ENCODE results near the gene FKBP1A.

Gene FKBP1A

DNA sequence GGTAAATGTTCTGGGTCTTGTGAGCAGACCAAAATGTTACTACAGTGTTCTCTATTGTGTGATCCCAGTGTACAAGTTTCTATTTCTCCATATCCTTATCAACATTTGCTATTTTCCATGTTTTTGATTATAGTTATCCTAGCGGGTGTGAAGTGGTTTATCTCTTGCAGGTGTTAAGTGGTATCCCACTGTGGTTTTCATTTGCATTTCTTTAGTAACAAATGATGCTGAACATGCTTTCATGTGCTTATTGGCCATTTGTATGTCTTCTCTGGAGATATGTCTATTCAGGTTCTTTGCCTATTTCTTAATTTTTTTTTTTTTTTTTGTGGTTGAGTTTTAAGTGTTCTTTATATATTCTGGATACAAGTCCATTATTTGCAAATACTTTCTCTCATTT is 38.3 kb upstream of the FKBP1A start:
- no peak for TF ChIP-seq SNAI2 (CRISPR knock-in tag; IDR thresholded peaks at IDR 0.05)
- no peak for TF ChIP-seq ZC3H10 (CRISPR knock-in tag; IDR thresholded peaks at IDR 0.05)
- no peak for TF ChIP-seq ISL1 (CRISPR knock-in tag; IDR thresholded peaks at IDR 0.05)
- no peak for TF ChIP-seq OSR1 (CRISPR knock-in tag; IDR thresholded peaks at IDR 0.05)
- TF ChIP-seq, protein P1, sequence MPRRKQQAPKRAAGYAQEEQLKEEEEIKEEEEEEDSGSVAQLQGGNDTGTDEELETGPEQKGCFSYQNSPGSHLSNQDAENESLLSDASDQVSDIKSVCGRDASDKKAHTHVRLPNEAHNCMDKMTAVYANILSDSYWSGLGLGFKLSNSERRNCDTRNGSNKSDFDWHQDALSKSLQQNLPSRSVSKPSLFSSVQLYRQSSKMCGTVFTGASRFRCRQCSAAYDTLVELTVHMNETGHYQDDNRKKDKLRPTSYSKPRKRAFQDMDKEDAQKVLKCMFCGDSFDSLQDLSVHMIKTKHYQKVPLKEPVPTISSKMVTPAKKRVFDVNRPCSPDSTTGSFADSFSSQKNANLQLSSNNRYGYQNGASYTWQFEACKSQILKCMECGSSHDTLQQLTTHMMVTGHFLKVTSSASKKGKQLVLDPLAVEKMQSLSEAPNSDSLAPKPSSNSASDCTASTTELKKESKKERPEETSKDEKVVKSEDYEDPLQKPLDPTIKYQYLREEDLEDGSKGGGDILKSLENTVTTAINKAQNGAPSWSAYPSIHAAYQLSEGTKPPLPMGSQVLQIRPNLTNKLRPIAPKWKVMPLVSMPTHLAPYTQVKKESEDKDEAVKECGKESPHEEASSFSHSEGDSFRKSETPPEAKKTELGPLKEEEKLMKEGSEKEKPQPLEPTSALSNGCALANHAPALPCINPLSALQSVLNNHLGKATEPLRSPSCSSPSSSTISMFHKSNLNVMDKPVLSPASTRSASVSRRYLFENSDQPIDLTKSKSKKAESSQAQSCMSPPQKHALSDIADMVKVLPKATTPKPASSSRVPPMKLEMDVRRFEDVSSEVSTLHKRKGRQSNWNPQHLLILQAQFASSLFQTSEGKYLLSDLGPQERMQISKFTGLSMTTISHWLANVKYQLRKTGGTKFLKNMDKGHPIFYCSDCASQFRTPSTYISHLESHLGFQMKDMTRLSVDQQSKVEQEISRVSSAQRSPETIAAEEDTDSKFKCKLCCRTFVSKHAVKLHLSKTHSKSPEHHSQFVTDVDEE (CRISPR knock-in tag; IDR thresholded peaks at IDR 0.05), result no peak
- TF ChIP-seq, protein P2, sequence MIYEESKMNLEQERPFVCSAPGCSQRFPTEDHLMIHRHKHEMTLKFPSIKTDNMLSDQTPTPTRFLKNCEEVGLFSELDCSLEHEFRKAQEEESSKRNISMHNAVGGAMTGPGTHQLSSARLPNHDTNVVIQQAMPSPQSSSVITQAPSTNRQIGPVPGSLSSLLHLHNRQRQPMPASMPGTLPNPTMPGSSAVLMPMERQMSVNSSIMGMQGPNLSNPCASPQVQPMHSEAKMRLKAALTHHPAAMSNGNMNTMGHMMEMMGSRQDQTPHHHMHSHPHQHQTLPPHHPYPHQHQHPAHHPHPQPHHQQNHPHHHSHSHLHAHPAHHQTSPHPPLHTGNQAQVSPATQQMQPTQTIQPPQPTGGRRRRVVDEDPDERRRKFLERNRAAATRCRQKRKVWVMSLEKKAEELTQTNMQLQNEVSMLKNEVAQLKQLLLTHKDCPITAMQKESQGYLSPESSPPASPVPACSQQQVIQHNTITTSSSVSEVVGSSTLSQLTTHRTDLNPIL (CRISPR knock-in tag; IDR thresholded peaks at IDR 0.05; ENCODE audit: low read depth), result no peak
- no peak for TF ChIP-seq ARNTL (CRISPR knock-in tag; IDR thresholded peaks at IDR 0.05; ENCODE audit: borderline replicate concordance, low read depth)
- no peak for TF ChIP-seq CSRNP3 (CRISPR knock-in tag; IDR thresholded peaks at IDR 0.05)
- TF ChIP-seq, protein P3, sequence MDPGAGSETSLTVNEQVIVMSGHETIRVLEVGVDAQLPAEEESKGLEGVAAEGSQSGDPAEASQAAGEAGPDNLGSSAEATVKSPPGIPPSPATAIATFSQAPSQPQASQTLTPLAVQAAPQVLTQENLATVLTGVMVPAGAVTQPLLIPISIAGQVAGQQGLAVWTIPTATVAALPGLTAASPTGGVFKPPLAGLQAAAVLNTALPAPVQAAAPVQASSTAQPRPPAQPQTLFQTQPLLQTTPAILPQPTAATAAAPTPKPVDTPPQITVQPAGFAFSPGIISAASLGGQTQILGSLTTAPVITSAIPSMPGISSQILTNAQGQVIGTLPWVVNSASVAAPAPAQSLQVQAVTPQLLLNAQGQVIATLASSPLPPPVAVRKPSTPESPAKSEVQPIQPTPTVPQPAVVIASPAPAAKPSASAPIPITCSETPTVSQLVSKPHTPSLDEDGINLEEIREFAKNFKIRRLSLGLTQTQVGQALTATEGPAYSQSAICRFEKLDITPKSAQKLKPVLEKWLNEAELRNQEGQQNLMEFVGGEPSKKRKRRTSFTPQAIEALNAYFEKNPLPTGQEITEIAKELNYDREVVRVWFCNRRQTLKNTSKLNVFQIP (CRISPR knock-in tag; IDR thresholded peaks at IDR 0.05; ENCODE audit: borderline replicate concordance, low read depth), result no peak
- no peak for TF ChIP-seq ZNF8 (CRISPR knock-in tag; IDR thresholded peaks at IDR 0.05)
- no peak for TF ChIP-seq ZFP30 (CRISPR knock-in tag; IDR thresholded peaks at IDR 0.05)
- no peak for TF ChIP-seq CSDC2 (CRISPR knock-in tag; IDR thresholded peaks at IDR 0.05)
- TF ChIP-seq TOX (CRISPR knock-in tag; IDR thresholded peaks at IDR 0.05; ENCODE audit: borderline replicate concordance), result no peak
- no peak for TF ChIP-seq ZNF565 (CRISPR knock-in tag; conservative IDR thresholded peaks at IDR 0.05; ENCODE audit: low read depth)
- no peak for ATAC-seq

- no peak for TF ChIP-seq GLIS3 (CRISPR knock-in tag; IDR thresholded peaks at IDR 0.05)
- TF ChIP-seq SNAI2 (CRISPR knock-in tag; IDR thresholded peaks at IDR 0.05), result no peak
- TF ChIP-seq, protein P3 (CRISPR knock-in tag; IDR thresholded peaks at IDR 0.05; ENCODE audit: borderline replicate concordance, low read depth), result no peak
- TF ChIP-seq ZFP3 (CRISPR knock-in tag; IDR thresholded peaks at IDR 0.05), result no peak
- TF ChIP-seq ISL1 (CRISPR knock-in tag; IDR thresholded peaks at IDR 0.05), result no peak
- no peak for TF ChIP-seq PATZ1 (CRISPR knock-in tag; IDR thresholded peaks at IDR 0.05; ENCODE audit: borderline replicate concordance)
- TF ChIP-seq ZNF565 (CRISPR knock-in tag; conservative IDR thresholded peaks at IDR 0.05; ENCODE audit: low read depth), result no peak
- no peak for TF ChIP-seq BACH2 (CRISPR knock-in tag; IDR thresholded peaks at IDR 0.05; ENCODE audit: borderline replicate concordance)
- TF ChIP-seq ESRRG (CRISPR knock-in tag; IDR thresholded peaks at IDR 0.05), result no peak
- no peak for TF ChIP-seq ARNTL (CRISPR knock-in tag; IDR thresholded peaks at IDR 0.05; ENCODE audit: borderline replicate concordance, low read depth)
- no peak for TF ChIP-seq ZNF70 (CRISPR knock-in tag; IDR thresholded peaks at IDR 0.05)
These were observed 37.2 kb upstream of the FKBP1A start for GRCh38 chr20:1430004-1430451.

More at GRCh38 chr20:1430004-1430451, 37.2 kb upstream of the FKBP1A start:
- no peak for ATAC-seq
